Activated T-helper 17 cell treated with anti-CD3 and anti-CD28 coated beads, Interleukin-2, amount 50 U/mL, for 72 hours (primary cell): ENCODE data around the gene DESI2. TPM values are rescaled to one million over a fixed set of nuclear protein-coding genes. Genes with fewer than 3 reads are reported as not detected.

ENCODE experiments used
- ATAC-seq: fragments of 150-1000 bp; cut with Tn5 transposase; replicated peaks from 2 replicates; pipeline ENCODE4 v1.10.0; 2021; ENCODE audit warnings: mild to moderate bottlenecking, moderate library complexity
- H3K27ac Mint-ChIP-seq: one replicate; pipeline ENCODE4 v1.8.0; 2022; ENCODE audit warnings: mixed read lengths
- H3K27me3 Mint-ChIP-seq: one replicate; pipeline ENCODE4 v1.8.0; 2022; ENCODE audit warnings: mixed read lengths
- H3K36me3 Mint-ChIP-seq: one replicate; pipeline ENCODE4 v1.8.0; 2022; ENCODE audit warnings: low read depth, mild to moderate bottlenecking, mixed read lengths
- H3K4me1 Mint-ChIP-seq: one replicate; pipeline ENCODE4 v1.8.0; 2022; ENCODE audit warnings: mixed read lengths
- H3K4me3 Mint-ChIP-seq: one replicate; pipeline ENCODE4 v1.8.0; 2022; ENCODE audit warnings: mild to moderate bottlenecking, mixed read lengths
- H3K9me3 Mint-ChIP-seq: one replicate; pipeline ENCODE4 v1.8.0; 2022; ENCODE audit warnings: mixed read lengths
- total RNA-seq, 2 donors: library from RNA; stranded (reverse); gene quantifications; one replicate each; pipeline ENCODE4 v1.2.3, GENCODE V29; 2022

Gene DESI2
- 10 to 100 TPM; 27.1 to 32.6 TPM for total RNA-seq

GRCh38 chr1:244652623-244653438 lies at the start of gene DESI2:
Gene DESI2, plus strand, starts transcription at chr1:244653126. Its CDS starts 188 bp downstream, at chr1:244653314.
- H3K9me3 Mint-ChIP-seq, result no peaks in the 10 kb centered on the region
- peak within 1 kb of the TSS; percentile 87 for H3K27ac Mint-ChIP-seq
- peaks cover 24% of the 10 kb centered on the region for H3K4me1 Mint-ChIP-seq
- peak within 1 kb of the TSS; percentile 90 for H3K4me3 Mint-ChIP-seq
- peaks cover 13% of the 10 kb centered on the region for H3K36me3 Mint-ChIP-seq
- peak; percentile 95 for ATAC-seq
- H3K27me3 Mint-ChIP-seq, result no peaks in the 10 kb centered on the region

GRCh38 chr1:244603498-244603897 lies 49.4 kb upstream of the DESI2 start:
- peaks cover 3% of the 10 kb centered on the region for H3K9me3 Mint-ChIP-seq
- no peaks in the 10 kb centered on the region for H3K36me3 Mint-ChIP-seq
- H3K27me3 Mint-ChIP-seq, result peaks cover 13% of the 10 kb centered on the region
- no peak for ATAC-seq
- H3K4me1 Mint-ChIP-seq, result peaks cover 11% of the 10 kb centered on the region
- no peak overlapping the region for H3K27ac Mint-ChIP-seq
- no peak overlapping the region for H3K4me3 Mint-ChIP-seq

- no peaks in the 10 kb centered on the region for H3K4me1 Mint-ChIP-seq
- H3K36me3 Mint-ChIP-seq, result no peaks in the 10 kb centered on the region
- H3K27ac Mint-ChIP-seq, result peak overlapping the region; percentile 69
- peaks cover 14% of the 10 kb centered on the region for H3K27me3 Mint-ChIP-seq
- ATAC-seq, result no peak
- H3K4me3 Mint-ChIP-seq, result no peak overlapping the region
- no peaks in the 10 kb centered on the region for H3K9me3 Mint-ChIP-seq
These were observed 47.0 kb upstream of the DESI2 start for GRCh38 chr1:244605835-244606370.

DNA sequence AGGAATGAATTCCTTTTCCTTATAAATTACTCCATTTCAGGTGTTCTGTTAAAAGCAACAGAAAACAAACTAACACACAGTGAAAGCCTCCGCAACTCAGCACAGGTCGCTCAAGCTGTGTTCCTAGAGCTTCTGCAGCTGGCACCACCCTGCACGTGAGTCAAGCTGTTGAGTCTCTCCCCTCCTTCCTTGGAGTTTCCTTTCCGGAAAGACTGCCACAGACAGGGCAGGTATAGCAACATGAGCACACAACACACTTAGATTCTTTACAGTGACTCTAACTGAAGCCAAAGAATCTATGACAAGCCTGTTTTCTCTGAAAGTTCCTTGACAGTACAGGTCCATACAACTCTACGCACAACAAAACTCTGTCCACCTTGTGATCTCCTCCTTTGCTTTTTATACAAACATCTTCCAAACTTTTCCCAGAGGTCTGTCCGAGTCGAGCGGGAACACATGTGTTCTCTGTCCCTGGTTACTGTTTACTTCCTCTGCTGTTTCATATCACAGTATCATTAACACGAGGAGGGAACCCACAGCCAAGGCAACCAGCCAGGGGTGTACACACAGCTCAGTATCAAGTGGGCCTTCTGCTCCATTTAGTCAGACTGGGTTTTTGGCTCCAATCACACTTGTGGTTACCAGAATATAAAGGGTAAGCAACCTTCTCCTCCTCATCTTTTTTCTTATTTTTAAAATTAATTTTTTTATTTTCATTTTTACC lies 38.7 kb upstream of the DESI2 start:
- no peak for ATAC-seq
- Mint-ChIP-seq H3K27ac (no peak overlapping the region), H3K9me3 (no peaks in the 10 kb centered on the region), H3K4me1 (no peaks in the 10 kb centered on the region), H3K27me3 (no peaks in the 10 kb centered on the region), H3K36me3 (no peaks in the 10 kb centered on the region), H3K4me3 (no peak overlapping the region)

GRCh38 chr1:244614879-244615278 lies 38.0 kb upstream of the DESI2 start:
- no peaks in the 10 kb centered on the region for H3K9me3 Mint-ChIP-seq
- no peaks in the 10 kb centered on the region for H3K27me3 Mint-ChIP-seq
- no peaks in the 10 kb centered on the region for H3K4me1 Mint-ChIP-seq
- no peaks in the 10 kb centered on the region for H3K36me3 Mint-ChIP-seq
- H3K4me3 Mint-ChIP-seq, result no peak overlapping the region
- H3K27ac Mint-ChIP-seq, result no peak overlapping the region
- ATAC-seq, result no peak

GRCh38 chr1:244615301-244615700 lies 37.6 kb upstream of the DESI2 start:
- Mint-ChIP-seq H3K4me3 (no peak overlapping the region), H3K27ac (no peak overlapping the region), H3K9me3 (no peaks in the 10 kb centered on the region), H3K36me3 (no peaks in the 10 kb centered on the region), H3K27me3 (no peaks in the 10 kb centered on the region), H3K4me1 (no peaks in the 10 kb centered on the region)
- no peak for ATAC-seq

GRCh38 chr1:244626709-244627108 lies 26.2 kb upstream of the DESI2 start:
- no peak overlapping the region for H3K4me3 Mint-ChIP-seq
- H3K36me3 Mint-ChIP-seq, result no peaks in the 10 kb centered on the region
- ATAC-seq, result peak; percentile 56
- no peak overlapping the region for H3K27ac Mint-ChIP-seq
- no peaks in the 10 kb centered on the region for H3K9me3 Mint-ChIP-seq
- peaks cover 16% of the 10 kb centered on the region for H3K27me3 Mint-ChIP-seq
- peaks cover 5% of the 10 kb centered on the region for H3K4me1 Mint-ChIP-seq

GRCh38 chr1:244628789-244629188 lies 24.1 kb upstream of the DESI2 start:
- Mint-ChIP-seq H3K27me3 (peaks cover 16% of the 10 kb centered on the region), H3K27ac (no peak overlapping the region), H3K4me1 (peaks cover 5% of the 10 kb centered on the region), H3K9me3 (no peaks in the 10 kb centered on the region), H3K4me3 (no peak overlapping the region), H3K36me3 (no peaks in the 10 kb centered on the region)
- no peak for ATAC-seq

DNA sequence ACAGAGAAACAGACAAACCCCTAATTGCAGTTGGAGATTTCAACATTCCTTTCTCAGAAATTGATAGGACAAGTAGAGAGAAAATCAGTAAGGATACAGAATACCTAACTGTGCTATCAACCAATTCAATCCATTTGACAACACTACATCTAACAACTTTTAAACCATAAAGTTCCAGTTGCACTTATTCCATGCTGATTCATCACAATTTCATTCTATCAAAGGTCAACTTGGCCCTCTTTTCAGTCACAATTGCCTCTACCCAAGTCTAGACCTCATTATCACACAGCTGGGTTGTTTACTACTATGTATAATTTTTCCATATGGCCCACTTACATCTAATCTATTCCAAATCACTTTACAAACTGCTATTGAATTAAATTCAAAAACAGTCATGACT lies 19.8 kb upstream of the DESI2 start:
- H3K4me1 Mint-ChIP-seq, result no peaks in the 10 kb centered on the region
- H3K36me3 Mint-ChIP-seq, result no peaks in the 10 kb centered on the region
- H3K27me3 Mint-ChIP-seq, result peaks cover 9% of the 10 kb centered on the region
- no peak for ATAC-seq
- no peak overlapping the region for H3K4me3 Mint-ChIP-seq
- no peaks in the 10 kb centered on the region for H3K9me3 Mint-ChIP-seq
- no peak overlapping the region for H3K27ac Mint-ChIP-seq

- Mint-ChIP-seq H3K27ac (no peak overlapping the region), H3K36me3 (no peaks in the 10 kb centered on the region), H3K27me3 (peaks cover 5% of the 10 kb centered on the region)
These were observed 18.4 kb upstream of the DESI2 start for GRCh38 chr1:244634546-244634945.

DNA sequence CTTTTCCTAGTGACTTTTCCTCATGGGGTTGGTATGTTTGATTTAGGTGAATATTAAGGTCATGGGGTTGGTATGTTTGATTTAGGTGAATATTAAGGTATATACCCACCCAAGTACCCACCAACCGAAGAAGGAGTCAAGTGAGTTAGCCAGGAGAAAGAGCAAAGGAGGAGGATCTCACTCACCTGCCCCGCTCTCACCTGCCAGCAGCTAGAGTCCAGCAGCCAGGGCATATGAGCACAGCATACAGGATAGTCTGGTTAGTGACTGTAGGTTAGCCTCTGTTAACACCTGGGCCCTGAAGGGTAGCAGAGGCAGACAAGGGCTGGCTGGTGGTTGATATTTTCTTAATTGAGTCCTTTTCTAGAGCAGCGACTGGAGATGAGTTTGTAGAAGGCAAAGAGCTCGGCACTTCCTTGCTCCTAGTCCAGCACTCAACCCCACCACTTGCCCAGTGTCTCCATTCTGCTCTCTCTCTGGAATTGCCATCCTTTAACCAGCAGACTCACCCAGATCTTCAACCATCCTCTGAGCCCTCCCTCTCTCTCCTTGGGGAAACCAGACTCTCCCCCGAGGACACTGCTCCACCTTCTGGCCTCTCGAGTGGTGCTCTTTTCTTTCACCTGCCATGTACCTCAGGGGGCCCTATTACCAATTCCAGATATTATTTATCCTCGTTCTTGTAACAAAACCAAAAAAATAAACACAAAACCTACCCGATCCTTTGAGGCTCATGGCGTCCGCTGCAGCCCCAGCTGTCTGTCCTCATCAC lies 16.3 kb upstream of the DESI2 start:
- H3K27me3 Mint-ChIP-seq, result peaks cover 8% of the 10 kb centered on the region
- no peaks in the 10 kb centered on the region for H3K4me1 Mint-ChIP-seq
- H3K27ac Mint-ChIP-seq, result no peak overlapping the region
- ATAC-seq, result no peak
- no peaks in the 10 kb centered on the region for H3K36me3 Mint-ChIP-seq
- H3K9me3 Mint-ChIP-seq, result no peaks in the 10 kb centered on the region
- no peak overlapping the region for H3K4me3 Mint-ChIP-seq

More at GRCh38 chr1:244634546-244634945, 18.4 kb upstream of the DESI2 start:
- no peak for ATAC-seq
- Mint-ChIP-seq H3K4me3 (no peak overlapping the region), H3K9me3 (no peaks in the 10 kb centered on the region), H3K4me1 (no peaks in the 10 kb centered on the region)

GRCh38 chr1:244639561-244639960 lies 13.4 kb upstream of the DESI2 start:
- Mint-ChIP-seq H3K27me3 (peaks cover 15% of the 10 kb centered on the region), H3K4me1 (no peaks in the 10 kb centered on the region), H3K36me3 (no peaks in the 10 kb centered on the region), H3K9me3 (no peaks in the 10 kb centered on the region), H3K27ac (no peak overlapping the region), H3K4me3 (no peak overlapping the region)
- ATAC-seq, result peak; percentile 6

DNA sequence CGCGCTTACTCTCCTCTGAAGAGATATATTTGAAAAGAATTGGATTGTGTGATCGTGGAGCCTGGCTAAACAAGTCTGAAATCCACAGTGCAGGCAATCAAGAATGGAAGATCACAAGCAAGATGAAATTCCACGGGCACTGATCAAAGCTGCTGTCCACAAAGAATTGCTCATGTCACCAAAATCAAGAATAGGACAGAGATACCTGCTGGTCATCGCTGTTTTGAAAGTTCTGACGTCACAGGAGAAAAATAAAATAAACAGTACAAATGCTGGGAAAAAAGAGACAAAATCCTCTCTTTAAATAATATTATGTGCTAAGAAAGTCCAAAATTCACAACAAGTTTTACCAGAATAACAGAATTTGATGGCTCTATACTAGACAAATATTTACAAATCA lies 12.0 kb upstream of the DESI2 start:
- Mint-ChIP-seq H3K27me3 (peaks cover 15% of the 10 kb centered on the region), H3K36me3 (no peaks in the 10 kb centered on the region)

GRCh38 chr1:244642526-244642925 lies 10.4 kb upstream of the DESI2 start:
- Mint-ChIP-seq H3K4me3 (no peak overlapping the region), H3K4me1 (no peaks in the 10 kb centered on the region), H3K27ac (no peak overlapping the region), H3K27me3 (peaks cover 15% of the 10 kb centered on the region), H3K9me3 (no peaks in the 10 kb centered on the region), H3K36me3 (no peaks in the 10 kb centered on the region)
- no peak for ATAC-seq

More for the DNA sequence above, 12.0 kb upstream of the DESI2 start:
- Mint-ChIP-seq H3K9me3 (no peaks in the 10 kb centered on the region), H3K27ac (no peak overlapping the region), H3K4me1 (no peaks in the 10 kb centered on the region), H3K4me3 (no peak overlapping the region)
- ATAC-seq, result no peak
